Fibroblast of skin of left biceps (primary cell): ENCODE results near the gene TRPV6.

Experiments used
- DNase-seq, 2 experiments: peaks; one replicate each; pipeline ENCODE4 v3.0.0-alpha.2; 2013; ENCODE audit warnings: low read depth in 2 of 2

TRPV6 gene

GRCh38 chr7:142908290-142908689, 22.7 kb upstream of the TRPV6 start:
- no peak for DNase-seq

- DNase-seq = no peak
Observed at GRCh38 chr7:142906643-142907042, 21.1 kb upstream of the TRPV6 start.

GRCh38 chr7:142905759-142906158, 20.2 kb upstream of the TRPV6 start:
- DNase-seq = no peak

GRCh38 chr7:142904128-142904527, 18.6 kb upstream of the TRPV6 start:
- no peak for DNase-seq

GRCh38 chr7:142901426-142902259, 16.1 kb upstream of the TRPV6 start:
- no peak for DNase-seq

- no peak for DNase-seq
Observed at GRCh38 chr7:142899661-142900060, 14.1 kb upstream of the TRPV6 start.

GRCh38 chr7:142898377-142899170, 13.0 kb upstream of the TRPV6 start:
- no peak for DNase-seq

- DNase-seq = no peak
Observed at GRCh38 chr7:142897691-142898090, 12.1 kb upstream of the TRPV6 start.

- DNase-seq = no peak
Observed at GRCh38 chr7:142896741-142897379, 11.3 kb upstream of the TRPV6 start.

- no peak for DNase-seq
Observed at GRCh38 chr7:142896151-142896550, 10.6 kb upstream of the TRPV6 start.

GRCh38 chr7:142894985-142895593, 9.5 kb upstream of the TRPV6 start:
- DNase-seq = no peak

- no peak for DNase-seq
Observed at GRCh38 chr7:142894112-142894984, 8.8 kb upstream of the TRPV6 start.

- DNase-seq = no peak
Observed at GRCh38 chr7:142892951-142893350, 7.4 kb upstream of the TRPV6 start.

- no peak for DNase-seq
Observed at GRCh38 chr7:142891490-142892082, 6.0 kb upstream of the TRPV6 start.

GRCh38 chr7:142890874-142891485, 5.4 kb upstream of the TRPV6 start:
- DNase-seq = no peak

GRCh38 chr7:142889816-142890215, 4.3 kb upstream of the TRPV6 start:
- DNase-seq = no peak

- DNase-seq = no peak
Observed at GRCh38 chr7:142887282-142888015, 1.9 kb upstream of the TRPV6 start.

- no peak for DNase-seq
Observed at GRCh38 chr7:142886866-142887265, 1.3 kb upstream of the TRPV6 start.

- no peak for DNase-seq
Observed at GRCh38 chr7:142884286-142884640, 1.3 kb downstream of the TRPV6 start.
